WTC11 (cell line): Measurements from ENCODE around the gene CCDC81.

ENCODE experiments used
- FOXJ3 ChIP-seq: sonication (generic); formaldehyde crosslinking; IDR thresholded peaks from 2 replicates; pipeline ENCODE4 v1.9.0; 2021; ENCODE audit warnings: missing genetic modification reagents, mild to moderate bottlenecking, borderline replicate concordance
- IRF2 ChIP-seq: sonication (generic); formaldehyde crosslinking; IDR thresholded peaks from 2 replicates; pipeline ENCODE4 v1.8.0; 2022; ENCODE audit warnings: low read depth, missing genetic modification reagents, borderline replicate concordance
- SMAD3 ChIP-seq: sonication (generic); formaldehyde crosslinking; IDR thresholded peaks from 2 replicates; pipeline ENCODE4 v1.8.0; 2022; ENCODE audit warnings: missing genetic modification reagents, mild to moderate bottlenecking, borderline replicate concordance
- ZNF138 ChIP-seq: sonication (generic); formaldehyde crosslinking; conservative IDR thresholded peaks from 2 replicates; pipeline ENCODE4 v1.8.1; 2022; ENCODE audit warnings: mild to moderate bottlenecking, moderate library complexity, missing genetic modification reagents
- TF ChIP-seq, protein P1 (sequence below): sonication (generic); formaldehyde crosslinking; IDR thresholded peaks from 2 replicates; pipeline ENCODE4 v1.8.0; 2022; ENCODE audit warnings: mild to moderate bottlenecking, missing genetic modification reagents
- TF ChIP-seq, protein P2 (sequence below): fragments of 200-600 bp; IDR thresholded peaks from 2 replicates; pipeline ENCODE4 v1.8.0; 2022; ENCODE audit warnings: antibody characterized with exemption

DNA sequence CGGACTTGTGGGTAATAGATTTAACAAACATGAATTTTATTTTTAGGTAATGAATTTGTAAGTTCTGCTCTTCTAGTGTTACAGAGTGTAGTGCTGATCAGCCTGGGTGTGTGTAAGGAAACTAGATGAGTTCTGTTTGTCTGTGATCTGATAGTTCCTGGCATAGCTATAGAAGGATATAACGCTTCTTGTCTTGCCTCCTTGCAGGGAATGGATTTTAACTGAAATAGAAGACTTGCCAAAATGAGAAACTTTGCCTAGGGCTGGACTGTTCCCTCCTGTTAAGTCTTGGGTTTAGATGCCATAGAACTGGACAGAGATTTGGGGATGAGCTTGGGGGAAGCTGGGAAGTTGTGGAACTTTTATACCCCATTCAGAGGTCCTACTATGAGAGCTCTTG lies 11.6 kb downstream of the CCDC81 start:
- TF ChIP-seq, protein P1, sequence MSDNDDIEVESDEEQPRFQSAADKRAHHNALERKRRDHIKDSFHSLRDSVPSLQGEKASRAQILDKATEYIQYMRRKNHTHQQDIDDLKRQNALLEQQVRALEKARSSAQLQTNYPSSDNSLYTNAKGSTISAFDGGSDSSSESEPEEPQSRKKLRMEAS (CRISPR knock-in tag), result no peak
- TF ChIP-seq, protein P2, sequence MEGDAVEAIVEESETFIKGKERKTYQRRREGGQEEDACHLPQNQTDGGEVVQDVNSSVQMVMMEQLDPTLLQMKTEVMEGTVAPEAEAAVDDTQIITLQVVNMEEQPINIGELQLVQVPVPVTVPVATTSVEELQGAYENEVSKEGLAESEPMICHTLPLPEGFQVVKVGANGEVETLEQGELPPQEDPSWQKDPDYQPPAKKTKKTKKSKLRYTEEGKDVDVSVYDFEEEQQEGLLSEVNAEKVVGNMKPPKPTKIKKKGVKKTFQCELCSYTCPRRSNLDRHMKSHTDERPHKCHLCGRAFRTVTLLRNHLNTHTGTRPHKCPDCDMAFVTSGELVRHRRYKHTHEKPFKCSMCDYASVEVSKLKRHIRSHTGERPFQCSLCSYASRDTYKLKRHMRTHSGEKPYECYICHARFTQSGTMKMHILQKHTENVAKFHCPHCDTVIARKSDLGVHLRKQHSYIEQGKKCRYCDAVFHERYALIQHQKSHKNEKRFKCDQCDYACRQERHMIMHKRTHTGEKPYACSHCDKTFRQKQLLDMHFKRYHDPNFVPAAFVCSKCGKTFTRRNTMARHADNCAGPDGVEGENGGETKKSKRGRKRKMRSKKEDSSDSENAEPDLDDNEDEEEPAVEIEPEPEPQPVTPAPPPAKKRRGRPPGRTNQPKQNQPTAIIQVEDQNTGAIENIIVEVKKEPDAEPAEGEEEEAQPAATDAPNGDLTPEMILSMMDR, result no peak
- TF ChIP-seq SMAD3 (CRISPR knock-in tag) (no peak), FOXJ3 (CRISPR knock-in tag) (no peak), IRF2 (no peak), ZNF138 (CRISPR knock-in tag) (no peak)
